HG03064 (cell line): Measurements from ENCODE around the gene EIF1B.

Source experiments
- ATAC-seq: cut with Tn5 transposase; IDR thresholded peaks from one replicate; pipeline ENCODE4 v1.9.1; 2021; ENCODE audit warnings: low read depth; ENCODE audit not compliant: unreplicated experiment

The EIF1B gene

GRCh38 chr3:40307176-40307575 lies 2.3 kb upstream of the EIF1B start:
- ATAC-seq = no peak

- ATAC-seq = peak; percentile 24
These were observed 636 bp upstream of the EIF1B start for GRCh38 chr3:40308725-40309417.

- ATAC-seq = peak; percentile 26
These were observed 603 bp downstream of the EIF1B start for GRCh38 chr3:40309925-40310695.

- no peak for ATAC-seq
These were observed 1.2 kb downstream of the EIF1B start for GRCh38 chr3:40310705-40311104.

GRCh38 chr3:40312661-40313226 lies 3.2 kb downstream of the EIF1B start:
- ATAC-seq = no peak

GRCh38 chr3:40313975-40314860 lies 4.7 kb downstream of the EIF1B start:
- no peak for ATAC-seq

- ATAC-seq = peak; percentile 71
These were observed 7.8 kb downstream of the EIF1B start for GRCh38 chr3:40317061-40317855.

- ATAC-seq = no peak
These were observed 12.3 kb downstream of the EIF1B start for GRCh38 chr3:40321818-40322217.

GRCh38 chr3:40323946-40324345 lies 14.4 kb downstream of the EIF1B start:
- ATAC-seq = no peak

- ATAC-seq = no peak
These were observed 15.1 kb downstream of the EIF1B start for GRCh38 chr3:40324621-40325020.

GRCh38 chr3:40325465-40325864 lies 16.0 kb downstream of the EIF1B start:
- ATAC-seq = no peak

- no peak for ATAC-seq
These were observed 18.9 kb downstream of the EIF1B start for GRCh38 chr3:40328374-40328773.

GRCh38 chr3:40329071-40329470 lies 19.6 kb downstream of the EIF1B start:
- no peak for ATAC-seq

- no peak for ATAC-seq
These were observed 23.2 kb downstream of the EIF1B start for GRCh38 chr3:40332684-40333083.

- no peak for ATAC-seq
These were observed 23.9 kb downstream of the EIF1B start for GRCh38 chr3:40333416-40333815.

- no peak for ATAC-seq
These were observed 24.3 kb downstream of the EIF1B start for GRCh38 chr3:40333852-40334251.

- no peak for ATAC-seq
These were observed 26.6 kb downstream of the EIF1B start for GRCh38 chr3:40336101-40336500.

- no peak for ATAC-seq
These were observed 27.1 kb downstream of the EIF1B start for GRCh38 chr3:40336511-40337135.
